ENCODE results near the gene WNT4.
"Not testable (repeated sequence)": the region's sequence is repeated elsewhere in the genome, so short reads cannot be mapped to it uniquely, and the experiment has no call there.

Gene WNT4

GRCh38 chr1:22114083-22115012 is 28.5 kb downstream of the WNT4 start:
- DNase-seq (ENCODE audit: low read depth in 2 of 2, low spot score in 1 of 2), result no peak

DNA sequence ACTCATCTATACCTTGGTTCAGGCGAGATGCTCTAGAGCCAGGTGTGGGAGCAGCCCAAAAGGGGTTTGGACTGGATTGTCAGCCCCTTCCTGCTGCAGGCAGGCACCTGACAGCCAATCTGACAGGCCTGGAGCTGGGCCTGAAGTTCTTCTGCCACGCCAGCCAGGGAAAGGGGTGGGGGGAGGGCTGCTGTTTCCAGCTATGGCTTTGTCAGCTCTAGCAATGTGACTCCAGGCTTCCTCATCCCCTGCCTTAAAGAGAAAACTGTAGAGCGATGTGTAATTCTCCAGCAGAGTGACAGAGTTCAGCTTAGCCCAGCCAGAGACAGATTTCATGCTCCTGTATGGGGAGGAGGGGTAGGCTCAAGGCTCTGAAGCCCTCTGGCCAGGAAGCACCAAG is 30.3 kb downstream of the WNT4 start:
- no peak for DNase-seq (ENCODE audit: low read depth in 2 of 2, low spot score in 1 of 2)

DNA sequence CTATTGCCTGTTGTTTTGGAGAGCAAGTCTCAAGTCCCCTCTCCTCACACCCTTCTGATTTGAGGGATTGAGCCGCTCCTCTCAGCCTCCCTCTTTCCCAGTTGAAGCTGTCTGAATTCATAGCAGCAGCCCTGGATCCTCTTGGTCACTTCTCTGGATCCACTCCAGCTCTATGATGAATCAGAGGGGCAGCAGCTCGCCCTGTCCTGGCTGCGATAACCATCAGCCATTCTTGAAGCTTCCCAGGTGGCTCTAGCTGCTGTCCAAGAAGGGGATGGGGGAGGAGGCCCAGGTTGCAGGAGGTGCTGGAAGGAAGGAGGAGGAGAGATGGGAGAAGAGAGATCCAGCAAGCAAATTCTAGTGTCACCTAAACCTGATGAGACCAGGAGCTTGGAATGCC is 31.3 kb downstream of the WNT4 start:
- DNase-seq (ENCODE audit: low read depth in 2 of 2, low spot score in 1 of 2), result no peak

DNA sequence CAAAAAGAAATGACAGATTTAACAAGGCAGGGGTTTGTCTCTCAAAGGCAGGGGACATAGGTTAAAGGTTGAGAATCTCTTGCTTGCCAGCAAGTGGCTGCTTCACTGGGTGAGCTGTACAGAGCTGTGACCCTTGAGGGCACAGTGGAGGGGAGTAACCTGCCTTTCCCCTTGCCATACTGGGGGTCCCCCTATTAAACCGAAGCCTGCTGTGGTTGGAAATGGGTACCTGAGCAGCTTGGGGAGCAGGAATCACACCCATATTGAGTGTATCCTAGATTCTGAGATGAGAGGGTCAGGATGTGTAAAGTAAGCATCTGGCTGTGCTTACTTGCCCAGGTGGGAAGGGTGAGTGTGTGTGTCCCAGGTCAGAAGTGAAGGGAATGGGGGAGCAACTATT is 31.8 kb downstream of the WNT4 start:
- no peak for DNase-seq (ENCODE audit: low read depth in 2 of 2, low spot score in 1 of 2)

DNA sequence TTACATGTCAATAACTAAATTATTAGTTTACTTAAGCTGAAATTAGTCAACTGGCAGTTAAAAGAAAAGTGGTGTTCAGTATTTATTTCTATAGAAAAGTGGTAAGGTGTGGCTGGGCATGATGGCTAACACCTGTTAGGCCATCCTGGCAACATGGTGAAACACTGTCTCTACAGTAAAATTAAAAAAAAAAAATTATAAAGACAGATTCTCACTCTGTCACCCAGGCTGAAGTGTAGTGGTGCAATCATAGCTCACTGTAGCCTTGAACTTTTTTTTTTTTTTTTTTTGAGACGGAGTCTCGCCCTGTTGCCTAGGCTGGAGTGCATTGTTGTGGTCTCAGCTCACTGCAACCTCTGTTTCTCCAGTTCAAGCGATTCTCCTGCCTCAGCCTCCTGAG is 32.9 kb downstream of the WNT4 start:
- no peak for DNase-seq (ENCODE audit: low read depth in 2 of 2, low spot score in 1 of 2)

DNA sequence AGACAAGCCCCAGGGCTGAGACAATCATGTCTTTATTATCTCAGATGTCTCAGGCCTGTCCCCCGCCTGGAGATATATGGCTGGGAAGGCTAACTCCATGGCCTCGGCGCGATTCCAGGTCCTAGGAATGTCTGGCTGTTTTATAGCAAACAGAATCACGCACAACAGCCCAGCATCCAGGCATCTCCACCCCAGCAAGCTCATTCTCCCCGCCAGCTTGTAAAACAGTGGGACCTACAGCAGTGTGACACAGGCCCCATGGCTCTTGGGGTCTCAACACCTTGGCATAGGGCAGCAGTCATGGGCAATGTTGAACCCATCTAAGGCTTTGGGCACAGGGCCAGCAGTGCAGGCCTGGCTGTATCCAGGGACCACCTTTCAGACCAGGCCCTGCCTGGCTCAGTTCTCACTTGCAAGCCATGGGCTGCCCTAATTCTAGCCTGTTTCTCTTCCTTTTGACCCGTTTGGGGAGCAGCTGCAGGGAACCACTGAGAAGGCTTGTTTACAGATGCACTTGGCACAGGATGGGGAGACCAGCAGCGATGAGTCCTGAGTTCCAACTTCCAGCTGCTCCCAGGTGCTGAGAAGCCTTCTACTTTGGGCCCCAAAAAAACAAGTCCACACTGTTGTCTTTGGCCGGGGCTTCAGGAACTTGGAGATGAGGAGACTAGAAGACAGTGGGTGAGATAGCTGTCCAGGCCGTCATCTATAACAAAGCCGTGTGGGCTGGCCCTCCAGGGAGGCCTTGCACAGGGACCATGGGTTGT is 34.4 kb downstream of the WNT4 start:
- DNase-seq (ENCODE audit: low read depth in 2 of 2, low spot score in 1 of 2), result no peak

GRCh38 chr1:22107126-22107525 is 35.8 kb downstream of the WNT4 start:
- DNase-seq (ENCODE audit: low read depth in 2 of 2, low spot score in 1 of 2), result no peak

- DNase-seq (ENCODE audit: low read depth in 2 of 2, low spot score in 1 of 2), result no peak
Observed at GRCh38 chr1:22105611-22106207, 37.2 kb downstream of the WNT4 start.

- no peak for DNase-seq (ENCODE audit: low read depth in 2 of 2, low spot score in 1 of 2)
Observed at GRCh38 chr1:22104865-22105437, 37.9 kb downstream of the WNT4 start.

- DNase-seq (ENCODE audit: low read depth in 2 of 2, low spot score in 1 of 2), result no peak
Observed at GRCh38 chr1:22104094-22104493, 38.8 kb downstream of the WNT4 start.

DNA sequence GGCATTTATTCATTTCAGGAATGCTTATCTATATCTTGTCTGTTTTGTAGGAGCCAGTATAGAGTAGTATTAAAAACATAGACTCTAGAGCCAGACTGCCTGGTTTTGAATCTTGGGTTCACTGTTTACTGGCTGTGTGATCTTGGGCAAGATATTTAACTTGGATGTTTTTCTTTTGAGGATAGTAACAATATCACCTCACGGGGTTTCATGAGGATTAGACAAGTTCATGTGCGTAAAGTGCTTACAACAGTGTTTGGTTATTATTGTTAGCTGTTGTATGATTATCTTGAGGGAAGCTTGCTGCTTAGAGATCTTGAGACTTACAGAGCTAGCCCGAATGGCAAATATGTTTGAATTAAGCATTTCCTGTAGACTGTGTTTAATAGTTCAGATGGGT is 40.2 kb downstream of the WNT4 start:
- no peak for DNase-seq (ENCODE audit: low read depth in 2 of 2, low spot score in 1 of 2)

- DNase-seq (ENCODE audit: low read depth in 2 of 2, low spot score in 1 of 2), result no peak
Observed at GRCh38 chr1:22101995-22102394, 40.9 kb downstream of the WNT4 start.

- DNase-seq (ENCODE audit: low read depth in 2 of 2, low spot score in 1 of 2), result no peak
Observed at GRCh38 chr1:22101199-22101598, 41.7 kb downstream of the WNT4 start.

GRCh38 chr1:22100168-22100567 is 42.7 kb downstream of the WNT4 start:
- no peak for DNase-seq (ENCODE audit: low read depth in 2 of 2, low spot score in 1 of 2)

DNA sequence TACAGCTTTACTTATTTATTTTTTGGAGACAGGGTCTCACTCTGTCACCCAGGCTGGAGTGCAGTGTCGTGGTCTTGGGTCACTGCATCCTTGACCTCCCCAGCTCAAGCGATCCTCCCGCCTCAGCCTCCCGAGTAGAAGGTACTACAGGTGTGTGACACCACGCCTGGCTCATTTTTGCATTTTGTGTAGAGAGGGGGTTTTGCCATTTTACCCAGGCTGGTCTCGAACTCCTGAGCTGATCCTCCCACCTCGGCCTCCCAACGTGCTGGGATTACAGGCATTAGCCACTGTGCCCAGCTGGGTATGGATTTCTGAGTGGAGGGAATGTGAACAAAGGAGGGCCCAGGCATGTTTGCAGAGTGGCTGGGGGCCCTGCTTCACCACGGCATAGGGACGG is 44.1 kb downstream of the WNT4 start:
- DNase-seq (ENCODE audit: low read depth in 2 of 2, low spot score in 1 of 2), result no peak

DNA sequence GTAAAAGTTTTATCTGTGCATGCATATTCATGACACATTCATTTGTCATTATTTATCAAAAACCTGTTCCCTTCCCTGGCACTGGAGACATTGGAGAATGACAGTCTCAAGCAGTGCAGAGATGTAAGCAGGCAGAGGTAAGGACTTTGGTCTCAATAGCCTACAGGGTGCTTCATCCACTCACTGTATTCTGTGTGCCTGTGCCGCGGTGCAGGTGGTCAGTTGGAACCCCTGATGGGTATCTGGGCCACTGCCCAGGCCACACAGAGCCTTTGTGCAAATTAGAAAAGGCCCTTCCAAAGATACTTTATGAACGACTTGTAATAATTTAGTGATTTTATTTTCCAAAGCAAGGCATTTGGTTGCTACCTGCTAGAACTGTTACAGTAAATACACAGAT is 46.4 kb downstream of the WNT4 start:
- DNase-seq (ENCODE audit: low read depth in 2 of 2, low spot score in 1 of 2), result no peak

DNA sequence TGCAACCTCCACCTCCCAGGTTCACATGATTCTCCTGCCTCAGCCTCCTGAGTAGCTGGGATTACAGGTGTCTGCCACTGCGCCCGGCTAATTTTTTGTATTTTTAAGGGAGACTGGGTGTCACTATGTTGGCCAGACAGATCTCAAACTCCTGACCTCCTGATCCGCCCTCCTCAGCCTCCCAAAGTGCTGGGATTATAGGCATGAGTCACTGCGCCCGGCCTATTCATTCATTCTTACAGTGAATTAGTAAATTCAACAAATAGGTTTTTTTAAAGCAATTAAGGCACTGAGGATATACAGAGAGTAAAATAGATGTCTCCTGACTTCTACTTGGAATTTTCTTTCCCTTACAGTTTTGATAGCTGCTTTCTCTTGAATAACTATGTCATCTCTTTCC is 46.9 kb downstream of the WNT4 start:
- no peak for DNase-seq (ENCODE audit: low read depth in 2 of 2, low spot score in 1 of 2)

- no peak for DNase-seq (ENCODE audit: low read depth in 2 of 2, low spot score in 1 of 2)
Observed at GRCh38 chr1:22093513-22093912, 49.4 kb downstream of the WNT4 start.

DNA sequence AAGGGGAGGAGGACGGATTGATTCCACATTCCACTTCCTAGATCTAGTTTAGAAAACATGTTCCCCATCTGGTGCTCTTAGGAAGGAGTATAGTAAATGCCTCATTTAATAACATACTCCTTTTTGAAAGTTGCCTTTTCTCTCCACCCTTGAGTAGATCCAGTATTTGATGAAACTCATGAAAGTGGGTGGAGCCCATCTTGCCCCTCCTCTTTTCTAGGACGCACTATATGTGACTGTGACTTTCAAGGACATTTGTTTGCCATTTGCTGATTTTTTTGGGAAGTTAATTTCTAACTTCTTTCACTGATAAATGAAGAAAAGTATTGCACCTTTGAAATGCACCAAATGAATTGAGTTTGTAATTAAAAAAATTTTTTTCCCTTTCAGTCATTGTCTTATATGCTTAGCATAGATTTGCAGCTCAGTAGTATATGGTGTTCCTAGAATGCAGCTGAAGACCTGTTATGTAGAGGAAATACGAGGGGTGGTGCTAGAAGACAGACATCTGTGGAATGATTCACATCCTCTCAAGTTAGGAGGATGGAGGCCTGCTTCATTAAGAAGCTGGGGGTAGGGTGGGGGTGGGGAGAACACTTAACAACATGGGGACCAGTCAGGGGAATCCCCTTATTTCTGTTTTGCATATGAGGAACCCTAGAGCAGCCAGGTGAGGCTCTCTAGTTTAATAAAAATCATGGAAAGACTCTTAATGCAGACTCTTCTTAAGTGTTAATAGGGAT is 50.7 kb downstream of the WNT4 start:
- not testable (repeated sequence) for DNase-seq (ENCODE audit: low read depth in 2 of 2, low spot score in 1 of 2)

DNA sequence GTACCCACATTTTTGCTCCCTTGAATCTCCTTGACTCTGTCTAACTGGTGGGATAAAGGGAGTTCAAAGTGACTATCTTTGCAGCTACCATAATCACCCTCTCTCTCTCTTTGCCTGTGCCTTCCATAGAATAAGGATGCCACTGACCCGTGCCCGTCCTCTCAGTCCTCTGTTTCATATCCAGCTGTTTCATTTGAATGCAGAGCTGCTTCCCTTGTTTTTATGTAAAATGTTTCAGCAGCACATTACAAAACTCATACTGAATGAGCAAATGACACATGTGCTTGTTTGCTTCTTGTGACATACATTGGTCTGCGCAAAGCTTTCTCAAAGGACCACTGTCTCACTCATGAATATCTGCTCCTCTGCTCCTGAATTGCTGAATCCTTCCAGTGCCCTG is 52.0 kb downstream of the WNT4 start:
- DNase-seq (ENCODE audit: low read depth in 2 of 2, low spot score in 1 of 2), result no peak

DNA sequence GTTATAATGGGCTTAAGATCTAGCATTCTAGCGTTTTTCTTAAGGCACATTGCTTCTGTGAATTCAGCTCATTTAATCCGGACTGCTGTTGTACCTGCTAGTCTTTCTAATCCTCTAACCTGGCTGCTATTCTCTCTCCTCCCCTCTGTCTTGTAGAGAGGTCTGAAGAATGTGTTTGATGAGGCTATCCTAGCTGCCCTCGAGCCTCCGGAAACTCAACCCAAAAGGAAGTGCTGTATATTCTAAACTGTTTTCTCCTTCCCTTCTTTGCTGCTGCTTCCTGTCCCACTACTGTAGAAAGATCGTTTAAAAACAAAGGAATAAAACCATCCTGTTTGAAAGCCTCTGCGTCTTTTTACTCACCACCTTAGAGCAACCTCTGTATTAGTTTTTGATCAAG is 53.1 kb downstream of the WNT4 start:
- no peak for DNase-seq (ENCODE audit: low read depth in 2 of 2, low spot score in 1 of 2)

All from stimulated activated CD8-positive, alpha-beta memory T cell treated with anti-CD3 and anti-CD28 coated beads, Interleukin-4, amount 100 ng/mL, for 1 hour (primary cell).